ENCODE measurements around the gene STK32C.

STK32C gene

DNA sequence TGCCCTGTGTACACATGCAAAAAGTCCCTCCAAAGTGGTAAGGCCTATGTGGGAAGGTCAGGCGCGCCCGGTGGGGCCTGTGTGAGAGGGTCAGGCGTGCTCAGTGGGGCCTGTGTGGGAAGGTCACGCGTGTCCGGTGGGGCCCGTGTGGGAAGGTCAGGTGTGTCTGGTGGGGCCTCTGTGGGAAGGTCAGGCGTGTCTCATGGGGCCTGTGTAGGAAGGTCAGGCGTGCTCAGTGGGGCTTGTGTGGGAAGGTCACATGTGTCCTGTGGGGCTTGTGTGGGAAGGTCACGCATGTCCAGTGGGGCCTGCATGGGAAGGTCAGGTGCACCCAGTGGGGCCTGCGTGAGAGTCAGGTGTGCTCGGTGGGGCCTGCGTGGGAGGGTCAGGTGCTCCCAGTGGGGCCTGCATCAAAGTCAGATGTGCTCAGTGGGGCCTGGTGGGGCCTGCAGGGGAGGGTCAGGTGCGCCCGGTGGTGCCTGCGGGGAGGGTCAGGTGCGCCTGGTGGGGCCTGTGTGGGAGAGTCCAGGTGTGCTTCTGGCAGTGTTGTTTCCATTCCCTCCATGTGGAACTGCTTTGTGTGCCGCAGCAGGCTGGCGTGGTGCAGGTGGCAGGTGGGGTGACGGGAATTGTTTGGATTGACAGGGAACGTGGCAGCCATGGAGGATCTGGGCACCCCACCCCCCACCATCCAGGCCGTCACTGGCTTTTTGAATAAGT is 39.6 kb upstream of the STK32C start:
- in situ Hi-C loops (cut with MboI; ENCODE audit: low pct_unique_long_range_greater_than_20kb, low sequenced_read_pairs, unreplicated experiment) = loop anchor here (10.0 kb wide), 1 partner anchor 123 kb away; no protein-coding TSS in a partner anchor

GRCh38 chr10:132346806-132347205 is 39.1 kb upstream of the STK32C start:
- no peak for DNase-seq (ENCODE audit: low spot score)
- in situ Hi-C loops (cut with MboI; ENCODE audit: low pct_unique_long_range_greater_than_20kb, low sequenced_read_pairs, unreplicated experiment) = loop anchor here (10.0 kb wide), 1 partner anchor 122 kb away; no protein-coding TSS in a partner anchor
- TF ChIP-seq, protein P1, sequence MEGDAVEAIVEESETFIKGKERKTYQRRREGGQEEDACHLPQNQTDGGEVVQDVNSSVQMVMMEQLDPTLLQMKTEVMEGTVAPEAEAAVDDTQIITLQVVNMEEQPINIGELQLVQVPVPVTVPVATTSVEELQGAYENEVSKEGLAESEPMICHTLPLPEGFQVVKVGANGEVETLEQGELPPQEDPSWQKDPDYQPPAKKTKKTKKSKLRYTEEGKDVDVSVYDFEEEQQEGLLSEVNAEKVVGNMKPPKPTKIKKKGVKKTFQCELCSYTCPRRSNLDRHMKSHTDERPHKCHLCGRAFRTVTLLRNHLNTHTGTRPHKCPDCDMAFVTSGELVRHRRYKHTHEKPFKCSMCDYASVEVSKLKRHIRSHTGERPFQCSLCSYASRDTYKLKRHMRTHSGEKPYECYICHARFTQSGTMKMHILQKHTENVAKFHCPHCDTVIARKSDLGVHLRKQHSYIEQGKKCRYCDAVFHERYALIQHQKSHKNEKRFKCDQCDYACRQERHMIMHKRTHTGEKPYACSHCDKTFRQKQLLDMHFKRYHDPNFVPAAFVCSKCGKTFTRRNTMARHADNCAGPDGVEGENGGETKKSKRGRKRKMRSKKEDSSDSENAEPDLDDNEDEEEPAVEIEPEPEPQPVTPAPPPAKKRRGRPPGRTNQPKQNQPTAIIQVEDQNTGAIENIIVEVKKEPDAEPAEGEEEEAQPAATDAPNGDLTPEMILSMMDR (IDR thresholded peaks at IDR 0.05; ENCODE audit: extremely low read depth, insufficient read depth, missing control alignments) = no peak

More for the DNA sequence above, 39.6 kb upstream of the STK32C start:
- no peak for DNase-seq (ENCODE audit: low spot score)
- TF ChIP-seq, protein P1 (IDR thresholded peaks at IDR 0.05; ENCODE audit: extremely low read depth, insufficient read depth, missing control alignments) = no peak

- no peak for DNase-seq (ENCODE audit: low spot score)
- in situ Hi-C loops (cut with MboI; ENCODE audit: low pct_unique_long_range_greater_than_20kb, low sequenced_read_pairs, unreplicated experiment) = loop anchor here (10.0 kb wide), 1 partner anchor 121 kb away; no protein-coding TSS in a partner anchor
- TF ChIP-seq, protein P1 (IDR thresholded peaks at IDR 0.05; ENCODE audit: extremely low read depth, insufficient read depth, missing control alignments) = no peak
These were observed 37.6 kb upstream of the STK32C start for GRCh38 chr10:132345345-132345744.

DNA sequence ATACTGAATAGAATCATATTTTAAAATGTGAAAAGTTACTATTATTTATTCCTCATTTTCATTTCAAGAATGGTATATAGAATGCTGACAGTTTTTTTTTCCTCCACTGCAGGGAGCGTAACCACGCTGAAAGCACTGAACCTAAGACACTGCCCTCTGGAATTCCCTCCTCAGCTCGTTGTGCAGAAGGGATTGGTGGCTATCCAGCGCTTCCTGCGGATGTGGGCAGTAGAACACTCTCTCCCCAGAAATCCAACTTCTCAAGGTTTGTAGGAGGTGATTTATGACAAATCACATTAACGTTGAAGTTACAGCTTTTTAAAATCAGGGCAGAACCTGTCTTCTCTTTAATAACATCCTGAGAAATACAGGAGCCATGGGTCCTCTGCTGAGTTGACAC is 36.6 kb upstream of the STK32C start:
- TF ChIP-seq, protein P1 (IDR thresholded peaks at IDR 0.05; ENCODE audit: extremely low read depth, insufficient read depth, missing control alignments) = no peak
- no peak for DNase-seq (ENCODE audit: low spot score)
- in situ Hi-C loops (cut with MboI; ENCODE audit: low pct_unique_long_range_greater_than_20kb, low sequenced_read_pairs, unreplicated experiment) = loop anchor here (10.0 kb wide), 1 partner anchor 120 kb away; no protein-coding TSS in a partner anchor

- no peak for DNase-seq (ENCODE audit: low spot score)
- in situ Hi-C loops (cut with MboI; ENCODE audit: low pct_unique_long_range_greater_than_20kb, low sequenced_read_pairs, unreplicated experiment) = loop anchor here (10.0 kb wide), 1 partner anchor 118 kb away; no protein-coding TSS in a partner anchor
- TF ChIP-seq, protein P1 (IDR thresholded peaks at IDR 0.05; ENCODE audit: extremely low read depth, insufficient read depth, missing control alignments) = no peak
These were observed 34.8 kb upstream of the STK32C start for GRCh38 chr10:132342553-132342952.

DNA sequence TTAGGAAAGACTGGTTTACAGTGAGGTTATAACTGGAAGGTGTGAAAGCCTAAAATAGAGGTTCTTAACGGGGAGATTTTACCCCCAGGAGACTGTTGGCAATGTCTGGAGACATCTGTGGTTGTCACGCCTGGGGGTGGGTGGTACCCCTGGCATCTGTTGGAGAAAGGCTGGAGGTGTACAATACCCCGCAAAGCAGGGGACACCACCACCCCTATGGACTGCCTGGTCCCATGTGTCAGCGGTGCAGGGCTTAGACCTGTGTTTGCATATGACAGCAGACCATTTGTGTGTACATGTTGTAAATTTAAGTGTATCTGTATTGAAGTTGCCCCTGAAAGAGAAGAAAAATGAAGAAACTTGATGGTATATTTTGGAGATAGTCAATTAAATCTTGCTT is 34.0 kb upstream of the STK32C start:
- in situ Hi-C loops (cut with MboI; ENCODE audit: low pct_unique_long_range_greater_than_20kb, low sequenced_read_pairs, unreplicated experiment) = loop anchor here (10.0 kb wide), 1 partner anchor 117 kb away; no protein-coding TSS in a partner anchor
- no peak for DNase-seq (ENCODE audit: low spot score)
- TF ChIP-seq, protein P1 (IDR thresholded peaks at IDR 0.05; ENCODE audit: extremely low read depth, insufficient read depth, missing control alignments) = no peak

All from GM13977 (cell line).